Measurements from ENCODE around the gene MPIG6B.

Gene MPIG6B

GRCh38 chr6:31761343-31761742 is 38.2 kb downstream of the MPIG6B start:
- TF ChIP-seq GABPA (IDR thresholded peaks at IDR 0.05; ENCODE audit: low read depth): no peak
- no peak for TF ChIP-seq REST (IDR thresholded peaks at IDR 0.05; ENCODE audit: insufficient replicate concordance, low read depth)
- no peaks in the 10 kb centered on the region for H3K27me3 ChIP-seq (ENCODE audit: insufficient read depth, poor library complexity, severe bottlenecking)
- no peak overlapping the region for H3K4me3 ChIP-seq (replicated peaks; ENCODE audit: insufficient read depth, low read length)
- H3K27ac ChIP-seq (replicated peaks): no peak overlapping the region
- no peak for DNase-seq (ENCODE audit: low read depth in 1 of 2, low spot score in 1 of 2)

GRCh38 chr6:31762356-31762755 is 39.2 kb downstream of the MPIG6B start, which contains the start of gene SAPCD1:
TSS of gene SAPCD1 (plus strand) at chr6:31762656. CDS start at chr6:31763055, 399 bp downstream.
- Histone ChIP-seq H3K27ac (replicated peaks) (no peak within 1 kb of the TSS), H3K27me3 (ENCODE audit: insufficient read depth, poor library complexity, severe bottlenecking) (no peaks in the 10 kb centered on the region), H3K4me3 (replicated peaks; ENCODE audit: insufficient read depth, low read length) (no peak within 1 kb of the TSS)
- TF ChIP-seq CTCF (IDR thresholded peaks at IDR 0.05; ENCODE audit: insufficient read depth, low read length): no peak
- no peak for TF ChIP-seq GABPA (IDR thresholded peaks at IDR 0.05; ENCODE audit: low read depth)
- TF ChIP-seq POLR2AphosphoS5 (IDR thresholded peaks at IDR 0.05; ENCODE audit: low read depth): no peak
- TF ChIP-seq REST (IDR thresholded peaks at IDR 0.05; ENCODE audit: insufficient replicate concordance, low read depth): no peak
- TF ChIP-seq SPI1 (IDR thresholded peaks at IDR 0.05; ENCODE audit: borderline replicate concordance, low read depth): no peak
- no peak for DNase-seq (ENCODE audit: low read depth in 1 of 2, low spot score in 1 of 2)

- DNase-seq (ENCODE audit: low read depth in 1 of 2, low spot score in 1 of 2): no peak
- no peak overlapping the region for H3K4me3 ChIP-seq (replicated peaks; ENCODE audit: insufficient read depth, low read length)
- no peak for TF ChIP-seq POLR2AphosphoS5 (IDR thresholded peaks at IDR 0.05; ENCODE audit: low read depth)
- TF ChIP-seq SPI1 (IDR thresholded peaks at IDR 0.05; ENCODE audit: borderline replicate concordance, low read depth): no peak
- no peak for TF ChIP-seq CTCF (IDR thresholded peaks at IDR 0.05; ENCODE audit: insufficient read depth, low read length)
- TF ChIP-seq REST (IDR thresholded peaks at IDR 0.05; ENCODE audit: insufficient replicate concordance, low read depth): no peak
- no peak for TF ChIP-seq GABPA (IDR thresholded peaks at IDR 0.05; ENCODE audit: low read depth)
- H3K27ac ChIP-seq (replicated peaks): no peak overlapping the region
- no peaks in the 10 kb centered on the region for H3K27me3 ChIP-seq (ENCODE audit: insufficient read depth, poor library complexity, severe bottlenecking)
Observed at GRCh38 chr6:31762878-31763618, 39.9 kb downstream of the MPIG6B start.

Measured in HL-60 (cell line).